GM19397 (cell line): Measurements from ENCODE around the gene SYTL3.
A peak's percentile ranks its signal among the peaks of the same experiment; 100 is the strongest.
"Not testable (repeated sequence)": the region's sequence is repeated elsewhere in the genome, so short reads cannot be mapped to it uniquely, and the experiment has no call there.

Experiments used
- ATAC-seq: cut with Tn5 transposase; IDR thresholded peaks from one replicate; pipeline ENCODE4 v1.9.1; 2021; ENCODE audit warnings: mild to moderate bottlenecking, moderate library complexity; ENCODE audit not compliant: unreplicated experiment

Gene SYTL3

DNA sequence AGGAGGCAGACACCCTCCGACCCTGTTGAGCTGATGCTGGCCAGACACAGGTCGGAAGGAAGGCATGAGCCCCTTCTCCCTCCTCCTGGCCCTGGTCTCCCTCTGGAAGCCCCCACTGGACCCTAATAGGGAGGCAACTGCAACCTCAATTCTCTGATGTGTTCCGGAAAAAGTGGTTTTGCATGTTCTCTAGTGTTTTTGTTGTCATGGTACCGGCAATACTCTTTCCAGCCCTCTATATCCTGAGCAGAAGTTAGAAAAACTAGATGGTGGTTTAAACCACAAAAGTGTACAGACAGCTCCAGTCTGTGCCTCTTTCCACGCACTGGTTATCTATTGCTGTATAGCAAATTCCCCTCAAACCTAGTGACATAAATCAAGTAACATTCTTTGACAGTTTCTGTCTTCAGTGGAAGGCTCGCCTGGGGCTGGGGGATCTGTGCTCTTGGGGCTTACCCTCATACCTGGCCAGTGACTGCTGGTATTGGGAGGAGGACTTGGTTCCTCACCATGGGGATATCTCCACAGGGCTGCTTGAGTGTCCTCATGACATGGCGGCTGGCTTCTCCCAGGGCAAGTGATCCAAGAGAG is 37.0 kb downstream of the SYTL3 start:
- peak; percentile 77 for ATAC-seq

- no peak for ATAC-seq
These were observed 37.7 kb downstream of the SYTL3 start for GRCh38 chr6:158687506-158687905.

DNA sequence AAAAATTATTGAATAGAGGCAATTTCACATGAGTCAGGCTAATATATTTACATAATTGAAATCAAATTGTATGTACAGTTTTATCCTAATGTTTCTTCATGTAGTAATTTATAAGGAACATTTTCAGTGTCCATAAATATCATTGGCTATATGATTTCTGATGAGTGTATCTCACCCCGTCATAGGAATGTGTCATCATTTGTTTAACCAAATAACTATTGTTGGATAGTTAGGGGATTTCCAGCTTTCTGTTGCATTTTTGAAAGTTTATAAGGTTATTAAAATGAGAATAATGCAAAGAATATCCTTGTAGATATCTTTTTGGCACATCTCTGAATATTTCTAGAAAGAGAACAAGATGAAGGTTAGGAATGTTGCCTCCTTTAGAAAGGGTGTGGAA is 39.0 kb downstream of the SYTL3 start:
- ATAC-seq, result no peak

DNA sequence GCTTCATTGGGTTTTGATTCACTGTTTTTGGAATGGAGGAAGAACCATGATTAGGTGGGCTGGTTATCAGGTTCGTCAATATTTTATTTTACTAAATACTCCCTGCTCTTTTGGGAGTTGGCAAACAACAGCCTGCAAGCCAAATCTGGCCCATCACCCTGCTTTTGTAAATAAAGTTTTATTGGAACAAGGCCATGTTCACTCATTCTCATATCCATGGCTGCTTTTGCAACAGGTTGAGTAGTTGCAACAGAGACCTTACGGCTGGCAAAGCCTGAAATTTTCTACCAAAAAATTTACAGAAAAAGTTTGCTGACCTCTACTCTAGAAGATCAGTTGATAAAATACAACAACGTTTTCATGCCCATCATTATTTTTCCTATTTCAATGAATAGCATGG is 45.1 kb downstream of the SYTL3 start:
- ATAC-seq, result no peak

- ATAC-seq, result no peak
These were observed 48.0 kb downstream of the SYTL3 start for GRCh38 chr6:158697811-158698210.

DNA sequence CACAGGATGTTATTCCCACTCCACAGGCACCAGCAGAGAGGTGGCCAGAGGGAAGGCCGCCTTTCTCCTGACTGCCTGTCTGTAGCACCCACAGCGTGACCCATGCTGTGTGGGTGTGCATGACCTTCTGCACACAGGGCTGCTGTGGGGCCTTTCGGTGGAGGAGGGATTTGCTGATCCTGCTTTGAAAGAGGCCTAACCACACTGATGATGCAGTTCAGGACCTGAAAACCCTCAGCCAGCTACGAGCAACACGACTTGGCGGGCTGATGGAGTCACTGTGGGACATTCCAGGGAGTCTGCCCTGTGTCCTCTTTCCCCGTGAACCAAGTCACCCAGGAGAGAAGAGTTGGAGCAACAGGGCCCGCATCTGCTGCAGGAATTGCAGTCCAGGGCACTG is 49.1 kb downstream of the SYTL3 start:
- no peak for ATAC-seq

DNA sequence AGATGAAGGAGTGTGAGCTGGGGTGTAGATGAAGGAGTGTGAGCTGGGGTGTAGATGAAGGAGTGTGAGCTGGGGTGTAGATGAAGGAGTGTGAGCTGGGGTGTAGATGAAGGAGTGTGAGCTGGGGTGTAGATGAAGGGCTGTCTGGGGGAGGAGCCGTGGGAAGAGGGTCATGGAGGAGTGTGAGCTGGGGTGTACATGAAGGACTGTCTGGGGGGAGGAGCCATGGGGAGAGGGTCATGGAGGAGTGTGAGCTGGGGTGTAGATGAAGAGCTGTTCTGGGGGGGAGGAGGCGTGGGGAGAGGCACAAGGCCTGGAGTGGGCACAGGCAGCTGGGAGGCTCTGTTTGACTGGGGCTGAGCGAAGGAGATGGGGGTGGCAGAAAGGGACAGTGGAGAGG is 51.4 kb downstream of the SYTL3 start:
- not testable (repeated sequence) for ATAC-seq

GRCh38 chr6:158703111-158703836 is 53.4 kb downstream of the SYTL3 start:
- no peak for ATAC-seq

DNA sequence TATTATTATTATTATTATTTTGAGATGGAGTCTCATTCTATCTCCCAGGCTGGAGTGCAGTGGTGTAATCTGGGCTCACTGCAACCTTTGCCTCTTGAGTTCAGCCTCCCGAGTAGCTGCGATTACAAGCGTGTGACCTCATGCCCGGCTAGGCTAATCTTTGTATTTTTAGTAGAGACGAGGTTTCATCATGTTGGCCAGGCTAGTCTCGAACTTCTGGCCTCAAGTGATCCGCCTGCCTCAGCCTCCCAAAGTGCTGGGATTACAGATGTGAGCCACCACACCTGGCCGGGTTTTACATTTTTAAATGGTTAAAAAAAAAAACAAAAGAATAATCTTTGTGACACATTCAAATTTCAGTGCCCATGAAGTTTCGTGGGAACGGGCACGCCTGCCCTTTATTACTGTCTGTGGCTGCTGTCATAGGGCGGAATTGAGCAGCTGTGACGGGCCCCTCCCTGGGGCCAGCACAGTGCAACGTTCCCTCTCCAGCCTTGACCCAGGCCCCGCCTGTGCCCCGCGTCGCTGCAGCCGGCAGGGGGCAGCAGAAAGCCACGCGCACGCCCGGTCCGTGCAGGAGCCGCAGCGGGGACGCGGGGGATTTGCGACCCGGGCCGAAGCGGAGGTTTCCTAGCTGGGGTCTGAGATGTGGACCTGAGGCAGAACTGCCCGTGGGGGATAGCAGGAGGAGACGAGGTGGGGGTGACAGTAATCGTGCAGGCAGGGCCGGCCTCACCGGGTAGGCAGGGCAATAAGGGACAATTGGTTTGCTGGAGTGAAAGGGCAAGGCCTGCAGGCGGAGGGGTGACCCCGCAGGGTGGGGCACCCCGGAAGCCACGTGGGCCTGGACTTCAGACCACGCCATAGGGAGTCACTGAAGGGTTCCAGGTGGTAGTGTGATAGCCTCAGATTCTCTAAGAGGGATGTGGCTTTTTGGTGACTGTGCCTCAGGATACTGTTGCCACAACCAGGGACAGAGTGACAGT is 54.3 kb downstream of the SYTL3 start:
- peak; percentile 98 for ATAC-seq

DNA sequence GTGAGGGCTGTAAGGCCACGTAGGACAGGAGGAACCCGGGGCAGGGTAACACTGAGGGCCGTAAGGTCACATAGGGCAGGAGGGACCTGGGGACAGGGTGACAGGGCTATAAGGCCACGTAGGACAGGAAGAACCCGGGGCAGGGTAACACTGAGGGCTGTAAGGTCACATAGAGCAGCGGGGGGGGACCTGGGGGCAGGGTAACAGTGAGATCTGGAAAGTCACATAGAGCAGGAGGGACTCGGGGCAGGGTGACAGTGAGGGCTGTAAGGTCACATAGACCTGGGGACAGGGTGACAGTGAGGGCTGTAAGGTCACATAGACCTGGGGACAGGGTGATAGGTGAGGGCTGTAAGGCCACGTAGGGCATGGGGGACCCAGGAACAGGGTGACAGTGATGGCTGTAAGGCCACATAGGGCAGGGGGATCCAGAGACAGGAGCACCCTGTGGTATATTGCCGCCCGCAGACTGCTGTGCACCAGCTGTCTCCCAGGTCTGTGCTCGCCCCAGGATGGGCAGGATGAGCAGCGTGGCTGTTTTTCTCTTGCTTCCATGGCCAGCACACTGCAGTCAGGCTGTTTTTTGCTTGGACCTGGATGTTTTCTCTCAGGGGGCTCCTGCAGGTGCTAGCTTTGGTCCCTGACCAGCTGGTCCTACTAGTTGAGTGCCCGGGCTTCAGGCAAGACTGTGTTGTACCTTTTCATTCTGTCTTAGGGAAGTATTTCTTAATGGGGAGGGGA is 55.7 kb downstream of the SYTL3 start:
- no peak for ATAC-seq

DNA sequence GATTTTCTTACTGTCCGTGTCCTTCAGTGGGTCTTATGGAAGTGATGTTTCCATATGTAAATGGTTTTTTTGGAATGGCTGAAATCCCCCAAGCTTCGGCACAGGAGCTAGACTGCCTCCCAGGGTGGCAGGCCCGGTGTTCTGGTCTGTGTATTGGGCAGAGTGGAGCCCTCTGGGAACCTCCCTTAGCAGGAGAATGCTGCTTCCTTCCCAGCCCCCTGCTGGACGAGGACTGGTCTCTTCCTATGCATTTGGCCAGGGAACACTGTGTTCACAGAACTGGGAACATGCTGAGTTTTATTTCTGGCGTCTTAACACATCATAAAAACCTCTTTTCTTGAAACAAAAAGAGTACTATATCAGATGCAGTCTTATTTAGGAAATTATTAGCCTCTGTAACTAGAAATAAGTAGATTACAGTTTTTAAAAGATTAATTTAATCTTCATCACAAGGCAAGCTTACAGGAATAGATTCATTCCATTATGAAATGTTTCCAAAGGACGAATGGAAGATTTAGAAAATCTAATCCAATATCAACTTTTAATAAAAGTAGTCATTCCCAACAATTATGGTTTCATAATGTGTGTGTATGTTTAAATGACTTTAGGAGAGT is 56.6 kb downstream of the SYTL3 start:
- ATAC-seq, result no peak

GRCh38 chr6:158707120-158707820 is 57.4 kb downstream of the SYTL3 start:
- no peak for ATAC-seq

DNA sequence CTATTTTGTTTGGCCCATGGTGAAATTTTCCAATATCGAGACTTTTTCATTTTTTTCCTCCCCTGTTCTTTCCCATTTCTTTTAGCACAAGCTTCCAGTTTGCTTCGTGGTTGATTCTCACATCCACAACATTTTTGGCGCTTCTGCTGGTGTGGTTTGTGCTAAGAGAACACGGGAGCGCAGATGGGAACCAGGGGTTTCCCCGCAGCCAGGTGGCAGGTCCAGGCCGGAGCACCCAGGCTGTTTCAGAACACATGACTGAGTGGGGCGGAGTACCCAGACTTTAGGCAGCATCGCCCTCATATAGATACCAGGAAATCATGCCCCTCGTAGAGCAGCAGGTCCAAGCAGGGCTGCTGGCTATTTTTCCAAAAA is 58.0 kb downstream of the SYTL3 start:
- ATAC-seq, result no peak

DNA sequence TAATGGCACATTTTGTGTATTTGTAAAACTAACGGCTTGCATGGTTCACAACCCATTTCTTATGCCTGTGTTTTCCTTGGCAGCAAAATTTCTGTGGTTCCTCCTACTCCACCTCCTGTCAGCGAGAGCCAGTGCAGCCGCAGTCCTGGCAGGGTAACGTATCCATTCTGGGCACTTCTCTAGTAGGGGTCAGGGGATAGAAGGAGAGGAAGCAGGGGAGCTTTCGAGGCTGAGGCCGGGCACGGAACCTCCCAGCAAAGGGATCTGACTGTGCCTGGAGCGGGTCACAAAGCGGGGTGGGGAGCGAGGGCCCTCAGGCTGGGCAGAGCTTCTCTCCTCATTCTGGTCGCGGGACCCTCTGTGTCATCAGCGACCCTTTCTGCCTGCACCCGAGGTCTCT is 58.4 kb downstream of the SYTL3 start:
- no peak for ATAC-seq

- ATAC-seq, result no peak
These were observed 60.0 kb downstream of the SYTL3 start for GRCh38 chr6:158709809-158710208.

- no peak for ATAC-seq
These were observed 61.4 kb downstream of the SYTL3 start for GRCh38 chr6:158711264-158711663.

DNA sequence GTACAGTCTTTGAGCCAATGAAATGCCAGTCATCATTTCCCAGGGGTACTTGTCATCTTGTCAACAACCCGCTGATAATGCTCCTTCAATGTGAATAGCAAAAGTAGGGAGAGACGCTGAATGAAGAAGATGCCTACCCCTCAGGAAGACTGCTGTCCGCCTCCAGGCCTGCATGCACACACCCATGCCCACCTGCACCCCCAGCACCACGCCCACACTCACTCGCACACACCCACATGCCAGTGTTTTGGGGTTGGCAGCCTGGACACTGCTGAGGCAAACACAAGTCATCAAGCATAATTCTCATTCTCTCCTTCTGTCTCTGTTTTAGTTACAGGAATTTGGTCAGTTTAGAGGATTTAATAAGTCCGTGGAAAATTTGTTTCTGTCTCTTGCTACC is 63.6 kb downstream of the SYTL3 start:
- no peak for ATAC-seq

GRCh38 chr6:158714706-158715105 is 64.9 kb downstream of the SYTL3 start:
- no peak for ATAC-seq

GRCh38 chr6:158715330-158716311 is 65.8 kb downstream of the SYTL3 start:
- peak; percentile 52 for ATAC-seq
